GM12865 (cell line): ENCODE measurements around the gene KRT31.

ENCODE experiments used
- DNase-seq: peaks from one replicate; pipeline ENCODE4 v3.0.0; 2010; ENCODE audit warnings: low read depth
- H3K4me3 ChIP-seq: 2 replicates; pipeline ENCODE4 v1.5.1; 2011; ENCODE audit warnings: mild to moderate bottlenecking, low read depth, low read length, control low read depth
- TF ChIP-seq, protein P1 (sequence below): IDR thresholded peaks from 2 replicates; pipeline ENCODE4 v1.5.1; 2011; ENCODE audit warnings: low read length, control low read depth, low read depth, inconsistent platforms; ENCODE audit not compliant: insufficient read depth; ENCODE audit errors: missing control alignments

KRT31 gene

GRCh38 chr17:41393294-41393693 is 4.1 kb downstream of the KRT31 start:
- no peak overlapping the region for H3K4me3 ChIP-seq
- TF ChIP-seq, protein P1, sequence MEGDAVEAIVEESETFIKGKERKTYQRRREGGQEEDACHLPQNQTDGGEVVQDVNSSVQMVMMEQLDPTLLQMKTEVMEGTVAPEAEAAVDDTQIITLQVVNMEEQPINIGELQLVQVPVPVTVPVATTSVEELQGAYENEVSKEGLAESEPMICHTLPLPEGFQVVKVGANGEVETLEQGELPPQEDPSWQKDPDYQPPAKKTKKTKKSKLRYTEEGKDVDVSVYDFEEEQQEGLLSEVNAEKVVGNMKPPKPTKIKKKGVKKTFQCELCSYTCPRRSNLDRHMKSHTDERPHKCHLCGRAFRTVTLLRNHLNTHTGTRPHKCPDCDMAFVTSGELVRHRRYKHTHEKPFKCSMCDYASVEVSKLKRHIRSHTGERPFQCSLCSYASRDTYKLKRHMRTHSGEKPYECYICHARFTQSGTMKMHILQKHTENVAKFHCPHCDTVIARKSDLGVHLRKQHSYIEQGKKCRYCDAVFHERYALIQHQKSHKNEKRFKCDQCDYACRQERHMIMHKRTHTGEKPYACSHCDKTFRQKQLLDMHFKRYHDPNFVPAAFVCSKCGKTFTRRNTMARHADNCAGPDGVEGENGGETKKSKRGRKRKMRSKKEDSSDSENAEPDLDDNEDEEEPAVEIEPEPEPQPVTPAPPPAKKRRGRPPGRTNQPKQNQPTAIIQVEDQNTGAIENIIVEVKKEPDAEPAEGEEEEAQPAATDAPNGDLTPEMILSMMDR: no peak
- no peak for DNase-seq

DNA sequence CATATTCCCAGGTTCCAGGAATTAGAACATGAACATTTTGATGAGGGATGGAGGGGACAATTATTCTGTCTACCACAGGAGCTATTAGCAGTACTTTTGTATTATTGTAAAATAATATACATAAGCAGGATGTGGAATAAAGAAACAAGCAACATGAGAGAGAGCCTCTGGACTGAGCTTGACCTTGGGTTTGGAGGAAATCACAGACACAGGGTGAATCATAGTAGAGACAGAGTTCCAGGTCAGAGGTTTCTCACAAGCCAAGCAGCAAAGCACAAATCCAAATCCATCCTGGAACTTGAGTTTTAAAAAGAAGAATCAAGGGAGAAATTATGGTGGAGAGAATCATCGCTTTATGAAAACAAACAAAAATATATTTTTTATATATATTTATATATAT is 5.1 kb downstream of the KRT31 start:
- DNase-seq: no peak
- TF ChIP-seq, protein P1: no peak
- H3K4me3 ChIP-seq: no peak overlapping the region

GRCh38 chr17:41391535-41391934 is 5.9 kb downstream of the KRT31 start:
- TF ChIP-seq, protein P1: no peak
- H3K4me3 ChIP-seq: no peak overlapping the region
- DNase-seq: no peak

DNA sequence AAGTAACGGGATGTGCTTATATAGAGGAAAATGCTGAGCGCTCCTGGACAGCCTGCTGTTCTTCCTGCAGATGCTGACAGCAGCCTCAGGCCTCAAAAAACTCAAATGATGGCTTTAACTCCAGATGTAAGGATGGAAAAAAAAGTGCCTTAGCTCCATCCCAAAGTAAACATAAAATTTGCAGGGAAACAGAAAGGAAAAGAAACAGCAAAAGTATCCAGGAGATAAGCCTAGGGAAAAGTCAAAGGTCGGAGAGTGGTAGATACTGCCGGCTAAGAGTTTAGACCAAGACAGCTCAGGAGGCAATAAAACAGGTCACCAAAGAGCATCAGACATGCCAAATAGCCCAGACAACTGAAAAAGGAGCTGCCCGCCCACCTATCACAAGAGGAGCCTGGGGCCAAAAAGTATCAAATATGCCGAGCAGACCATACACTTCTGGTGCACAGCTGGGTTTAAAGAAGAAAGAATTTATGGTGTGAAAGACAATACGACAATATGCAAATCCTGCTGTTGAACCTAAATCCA is 6.9 kb downstream of the KRT31 start:
- TF ChIP-seq, protein P1: no peak
- no peak for DNase-seq
- no peak overlapping the region for H3K4me3 ChIP-seq

DNA sequence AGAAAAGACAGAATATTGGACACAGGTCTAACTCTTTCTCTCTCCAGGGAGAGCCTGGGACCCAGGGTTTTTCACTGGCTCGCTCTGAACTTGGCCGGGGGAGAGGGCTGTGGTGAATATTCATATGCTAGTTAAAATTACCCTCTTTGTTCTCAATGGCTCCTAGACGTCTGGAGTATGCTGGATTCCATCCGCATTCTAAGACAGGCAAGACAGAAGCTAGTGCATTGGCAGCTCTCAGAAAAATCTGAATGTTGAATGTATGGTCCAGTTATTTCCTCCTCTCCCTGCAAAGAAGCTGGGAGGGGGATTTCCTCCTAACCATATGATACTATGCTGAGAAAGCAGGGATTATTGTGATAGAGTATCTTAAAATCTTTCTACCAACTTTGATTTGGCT is 9.7 kb downstream of the KRT31 start:
- TF ChIP-seq, protein P1: no peak
- DNase-seq: no peak
- no peak overlapping the region for H3K4me3 ChIP-seq

DNA sequence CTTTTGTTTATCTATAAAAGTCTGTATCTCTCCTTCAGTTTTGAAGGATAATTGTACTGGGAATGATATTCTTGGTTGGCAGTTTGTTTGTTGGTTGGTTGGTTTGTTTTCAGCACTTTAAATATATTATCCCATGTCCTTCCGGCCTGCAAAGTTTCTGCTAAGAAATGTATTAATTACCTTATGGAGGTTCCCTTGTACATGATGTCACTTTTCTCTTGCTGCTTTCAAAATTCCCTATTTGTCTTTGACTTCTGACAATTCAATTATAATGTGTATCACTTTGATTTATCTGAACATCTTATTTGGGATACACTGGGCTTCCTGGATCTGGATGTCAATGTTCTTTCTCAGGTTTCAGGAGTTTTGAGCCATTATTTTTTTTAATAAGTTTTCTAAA is 11.2 kb downstream of the KRT31 start:
- TF ChIP-seq, protein P1: no peak

DNA sequence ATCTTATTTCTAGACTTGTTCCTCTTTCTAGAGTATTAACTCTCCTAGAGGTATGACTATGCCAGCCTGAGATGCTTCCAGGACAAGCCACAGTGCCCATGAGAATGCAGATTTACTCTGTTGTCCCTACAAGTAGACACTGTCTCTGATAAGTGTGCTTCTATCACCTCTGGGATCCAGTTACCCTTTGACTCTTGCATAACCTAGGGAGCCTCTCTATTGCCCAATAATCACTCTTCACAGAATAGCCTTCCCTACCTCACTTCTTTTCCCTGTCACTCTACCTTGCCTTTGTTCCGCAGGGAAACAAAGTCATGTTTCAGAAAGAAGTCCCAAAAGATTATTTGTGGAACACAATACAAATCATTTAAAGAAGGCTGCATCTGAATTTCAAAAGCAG is 13.7 kb downstream of the KRT31 start:
- no peak overlapping the region for H3K4me3 ChIP-seq
- no peak for DNase-seq
- TF ChIP-seq, protein P1: no peak

More for the DNA sequence above, 11.2 kb downstream of the KRT31 start:
- DNase-seq: no peak
- H3K4me3 ChIP-seq: no peak overlapping the region
